CD4-positive, alpha-beta T cell treated with Interleukin-1 beta for 1 hour (primary cell): ENCODE results near the gene RNASE8.
A peak's percentile ranks its signal among the peaks of the same experiment; 100 is the strongest.
"Not testable (repeated sequence)": the region's sequence is repeated elsewhere in the genome, so short reads cannot be mapped to it uniquely, and the experiment has no call there.

Source experiments
- DNase-seq, 2 donors: peaks; one replicate each; pipeline ENCODE4 v3.0.0-alpha.2; 2020 to 2022

Gene RNASE8

GRCh38 chr14:21057803-21058675 lies at the start of gene RNASE8:
TSS of gene RNASE8 (plus strand) at chr14:21057822. CDS start at chr14:21057893, 71 bp downstream.
- no peak for DNase-seq

GRCh38 chr14:21009721-21010120 lies 47.9 kb upstream of the RNASE8 start:
- DNase-seq, result not testable (repeated sequence)

GRCh38 chr14:21011136-21011535 lies 46.5 kb upstream of the RNASE8 start:
- DNase-seq, result no peak

- peak; percentile 75 to 82 for DNase-seq
Observed at GRCh38 chr14:21014761-21015190, 42.8 kb upstream of the RNASE8 start.

- no peak for DNase-seq
Observed at GRCh38 chr14:21015312-21015711, 42.3 kb upstream of the RNASE8 start.

- no peak for DNase-seq
Observed at GRCh38 chr14:21016413-21017190, 41.0 kb upstream of the RNASE8 start.

GRCh38 chr14:21017528-21018245 lies 39.9 kb upstream of the RNASE8 start:
- no peak for DNase-seq

- DNase-seq, result no peak
Observed at GRCh38 chr14:21018286-21018685, 39.3 kb upstream of the RNASE8 start.

- no peak for DNase-seq
Observed at GRCh38 chr14:21018781-21019180, 38.8 kb upstream of the RNASE8 start.

GRCh38 chr14:21019366-21019765 lies 38.3 kb upstream of the RNASE8 start:
- DNase-seq, result no peak

- no peak for DNase-seq
Observed at GRCh38 chr14:21020977-21021545, 36.6 kb upstream of the RNASE8 start.

GRCh38 chr14:21022686-21023085 lies 34.9 kb upstream of the RNASE8 start:
- no peak for DNase-seq

- no peak for DNase-seq
Observed at GRCh38 chr14:21023174-21023573, 34.4 kb upstream of the RNASE8 start.

GRCh38 chr14:21023817-21024584 lies 33.6 kb upstream of the RNASE8 start:
- DNase-seq, result peak in 1 of 2 donors; percentile 20

- peak; percentile 83 for DNase-seq
Observed at GRCh38 chr14:21024585-21025370, 32.8 kb upstream of the RNASE8 start, which contains the start of gene NDRG2. TSS of gene NDRG2 (minus strand) at chr14:21025061. CDS start at chr14:21023315, 1,746 bp downstream.

- no peak for DNase-seq
Observed at GRCh38 chr14:21025371-21026273, 32.0 kb upstream of the RNASE8 start.

GRCh38 chr14:21026274-21026987 lies 31.2 kb upstream of the RNASE8 start:
- no peak for DNase-seq

GRCh38 chr14:21026988-21027315 lies 30.7 kb upstream of the RNASE8 start:
- DNase-seq, result no peak

GRCh38 chr14:21029917-21030316 lies 27.7 kb upstream of the RNASE8 start, which contains the start of gene TPPP2:
TSS of gene TPPP2 (plus strand) at chr14:21030217. CDS start at chr14:21030582, 365 bp downstream.
- no peak for DNase-seq
